SK-N-MC (cell line): Measurements from ENCODE around the gene POR.

Experiments used
- EZH2 ChIP-seq: fragments of 200-600 bp; sonication (generic); IDR thresholded peaks from one replicate; pipeline ENCODE4 v1.6.1; 2017; ENCODE audit warnings: antibody characterized with exemption
- POLR2AphosphoS5 ChIP-seq: IDR thresholded peaks from 2 replicates; pipeline ENCODE4 v1.6.1; 2012; ENCODE audit warnings: mild to moderate bottlenecking, low read depth, low read length, borderline replicate concordance

- TF ChIP-seq POLR2AphosphoS5 (no peak), EZH2 (no peak)
Measured at GRCh38 chr7:75867390-75867717, 47.6 kb upstream of the POR start.
